AG04449 (cell line): ENCODE measurements around the gene EEFSEC.

Experiments
- CTCF ChIA-PET: fragments of 350-600 bp; formaldehyde crosslinking; extraction: SDS; loops from one replicate; lab custom pipeline; 2021; ENCODE audit warnings: antibody characterized with exemption; lab: Yijun Ruan, JAX
- POLR2A ChIA-PET: fragments of 400-600, 350-600 bp; formaldehyde crosslinking; extraction: SDS; loops from one replicate; lab custom pipeline; 2020; ENCODE audit warnings: antibody characterized with exemption, inconsistent platforms; lab: Yijun Ruan, JAX
- DNase-seq: peaks from one replicate; pipeline ENCODE4 v3.0.0-alpha.2; 2010; ENCODE audit warnings: low read depth, low spot score
- H3K4me3 ChIP-seq: 2 replicates; pipeline ENCODE4 v1.5.1; 2011; ENCODE audit warnings: low read depth, mild to moderate bottlenecking, control low read depth, low read length
- TF ChIP-seq, protein P1 (sequence below): IDR thresholded peaks from one replicate; pipeline ENCODE4 v1.5.1; 2011; ENCODE audit warnings: mild to moderate bottlenecking, moderate library complexity, low read length, control low read depth, inconsistent platforms; ENCODE audit not compliant: insufficient read depth; ENCODE audit errors: missing control alignments

The EEFSEC gene

GRCh38 chr3:128369881-128370642 is 216.8 kb downstream of the EEFSEC start:
- ChIA-PET POLR2A (no interaction called here), CTCF (interaction anchor here (0.8 kb wide), 1 partner anchor 12 kb away, joined by 4 read pairs; no protein-coding TSS in a partner anchor)
- no peak for DNase-seq
- no peak overlapping the region for H3K4me3 ChIP-seq
- TF ChIP-seq, protein P1, sequence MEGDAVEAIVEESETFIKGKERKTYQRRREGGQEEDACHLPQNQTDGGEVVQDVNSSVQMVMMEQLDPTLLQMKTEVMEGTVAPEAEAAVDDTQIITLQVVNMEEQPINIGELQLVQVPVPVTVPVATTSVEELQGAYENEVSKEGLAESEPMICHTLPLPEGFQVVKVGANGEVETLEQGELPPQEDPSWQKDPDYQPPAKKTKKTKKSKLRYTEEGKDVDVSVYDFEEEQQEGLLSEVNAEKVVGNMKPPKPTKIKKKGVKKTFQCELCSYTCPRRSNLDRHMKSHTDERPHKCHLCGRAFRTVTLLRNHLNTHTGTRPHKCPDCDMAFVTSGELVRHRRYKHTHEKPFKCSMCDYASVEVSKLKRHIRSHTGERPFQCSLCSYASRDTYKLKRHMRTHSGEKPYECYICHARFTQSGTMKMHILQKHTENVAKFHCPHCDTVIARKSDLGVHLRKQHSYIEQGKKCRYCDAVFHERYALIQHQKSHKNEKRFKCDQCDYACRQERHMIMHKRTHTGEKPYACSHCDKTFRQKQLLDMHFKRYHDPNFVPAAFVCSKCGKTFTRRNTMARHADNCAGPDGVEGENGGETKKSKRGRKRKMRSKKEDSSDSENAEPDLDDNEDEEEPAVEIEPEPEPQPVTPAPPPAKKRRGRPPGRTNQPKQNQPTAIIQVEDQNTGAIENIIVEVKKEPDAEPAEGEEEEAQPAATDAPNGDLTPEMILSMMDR = no peak

DNA sequence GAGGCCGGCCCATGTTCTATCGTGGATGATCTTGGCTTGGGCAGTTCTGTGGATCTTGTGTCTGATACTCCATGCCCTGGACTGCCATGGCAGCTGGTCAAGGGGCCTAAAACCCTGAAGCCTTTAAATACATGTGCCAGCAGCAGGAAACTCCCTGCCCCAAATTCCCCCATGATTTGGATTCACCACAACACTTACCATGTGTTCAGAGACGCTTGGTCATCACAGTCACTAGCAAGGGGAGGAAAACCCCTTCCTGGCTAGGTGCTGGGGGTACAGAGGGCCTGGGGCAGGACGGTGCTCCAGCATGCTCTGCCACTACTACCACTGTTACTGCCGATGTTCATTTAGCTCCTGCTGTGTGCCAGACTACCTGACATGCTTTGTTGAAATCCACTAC is 219.0 kb downstream of the EEFSEC start:
- H3K4me3 ChIP-seq = no peak overlapping the region
- DNase-seq = no peak
- POLR2A ChIA-PET = no interaction called here
- CTCF ChIA-PET = no interaction called here
- TF ChIP-seq, protein P1 = no peak

DNA sequence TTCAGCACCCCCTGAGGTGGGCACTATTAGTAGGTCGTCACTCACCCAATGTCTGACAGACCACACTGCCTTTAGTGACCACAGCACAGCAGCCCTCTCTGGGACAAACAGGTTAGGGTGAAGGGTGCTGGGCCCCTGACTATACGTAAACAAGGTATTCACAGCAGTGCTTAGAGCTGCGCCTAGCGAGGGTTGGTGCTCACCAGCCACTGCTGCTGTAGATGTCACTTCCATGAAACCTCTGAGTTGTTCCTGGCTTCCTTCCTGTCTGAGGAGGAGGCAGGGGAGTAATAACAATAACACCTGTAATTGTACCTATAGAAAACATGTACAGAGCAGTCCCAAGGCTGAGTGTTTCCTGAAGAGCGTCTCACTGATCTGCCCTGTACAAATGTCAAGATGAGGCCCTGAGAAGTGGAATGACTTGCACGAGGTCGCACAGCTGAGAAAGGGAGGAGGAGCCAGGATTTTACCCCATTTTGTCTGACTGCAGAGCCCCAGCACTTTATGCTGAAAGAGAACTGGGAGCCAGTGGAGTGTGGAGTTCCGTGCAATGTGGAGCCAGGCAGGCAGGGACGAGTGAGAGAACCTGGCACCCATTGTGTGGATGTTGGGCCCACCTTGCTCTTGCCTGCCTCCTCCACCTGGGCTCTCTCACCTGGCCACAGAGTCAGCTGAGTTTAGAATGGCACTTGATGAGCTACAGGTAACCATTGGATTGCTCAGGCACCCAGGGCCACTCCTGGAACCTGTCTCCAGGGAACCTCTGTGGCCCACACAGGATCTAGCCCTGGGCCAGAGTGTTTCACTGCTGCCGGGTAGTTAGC is 219.6 kb downstream of the EEFSEC start:
- H3K4me3 ChIP-seq = no peak overlapping the region
- no peak for DNase-seq
- TF ChIP-seq, protein P1 = no peak
- POLR2A ChIA-PET = no interaction called here
- CTCF ChIA-PET = interaction anchor here (1.0 to 1.3 kb wide), 2 partner anchors 10 to 54 kb away, joined by 3 to 4 read pairs; no protein-coding TSS in a partner anchor

- TF ChIP-seq, protein P1 = no peak
- ChIA-PET POLR2A (no interaction called here), CTCF (no interaction called here)
- no peak for DNase-seq
- no peak overlapping the region for H3K4me3 ChIP-seq
Measured at GRCh38 chr3:128374746-128375445, 221.6 kb downstream of the EEFSEC start.

- TF ChIP-seq, protein P1 = no peak
- no peak overlapping the region for H3K4me3 ChIP-seq
- ChIA-PET CTCF (no interaction called here), POLR2A (no interaction called here)
- no peak for DNase-seq
Measured at GRCh38 chr3:128376516-128376915, 223.2 kb downstream of the EEFSEC start.
